Activated effector memory CD4-positive, alpha-beta T cell treated with Interleukin-2 at 50 U/mL for 16 hours (primary cell): Measurements from ENCODE around the gene PCDH10.

ENCODE experiments used
- DNase-seq: peaks from one replicate; pipeline ENCODE4 v3.0.0-alpha.2; 2020

The PCDH10 gene, protein sequence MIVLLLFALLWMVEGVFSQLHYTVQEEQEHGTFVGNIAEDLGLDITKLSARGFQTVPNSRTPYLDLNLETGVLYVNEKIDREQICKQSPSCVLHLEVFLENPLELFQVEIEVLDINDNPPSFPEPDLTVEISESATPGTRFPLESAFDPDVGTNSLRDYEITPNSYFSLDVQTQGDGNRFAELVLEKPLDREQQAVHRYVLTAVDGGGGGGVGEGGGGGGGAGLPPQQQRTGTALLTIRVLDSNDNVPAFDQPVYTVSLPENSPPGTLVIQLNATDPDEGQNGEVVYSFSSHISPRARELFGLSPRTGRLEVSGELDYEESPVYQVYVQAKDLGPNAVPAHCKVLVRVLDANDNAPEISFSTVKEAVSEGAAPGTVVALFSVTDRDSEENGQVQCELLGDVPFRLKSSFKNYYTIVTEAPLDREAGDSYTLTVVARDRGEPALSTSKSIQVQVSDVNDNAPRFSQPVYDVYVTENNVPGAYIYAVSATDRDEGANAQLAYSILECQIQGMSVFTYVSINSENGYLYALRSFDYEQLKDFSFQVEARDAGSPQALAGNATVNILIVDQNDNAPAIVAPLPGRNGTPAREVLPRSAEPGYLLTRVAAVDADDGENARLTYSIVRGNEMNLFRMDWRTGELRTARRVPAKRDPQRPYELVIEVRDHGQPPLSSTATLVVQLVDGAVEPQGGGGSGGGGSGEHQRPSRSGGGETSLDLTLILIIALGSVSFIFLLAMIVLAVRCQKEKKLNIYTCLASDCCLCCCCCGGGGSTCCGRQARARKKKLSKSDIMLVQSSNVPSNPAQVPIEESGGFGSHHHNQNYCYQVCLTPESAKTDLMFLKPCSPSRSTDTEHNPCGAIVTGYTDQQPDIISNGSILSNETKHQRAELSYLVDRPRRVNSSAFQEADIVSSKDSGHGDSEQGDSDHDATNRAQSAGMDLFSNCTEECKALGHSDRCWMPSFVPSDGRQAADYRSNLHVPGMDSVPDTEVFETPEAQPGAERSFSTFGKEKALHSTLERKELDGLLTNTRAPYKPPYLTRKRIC

DNA sequence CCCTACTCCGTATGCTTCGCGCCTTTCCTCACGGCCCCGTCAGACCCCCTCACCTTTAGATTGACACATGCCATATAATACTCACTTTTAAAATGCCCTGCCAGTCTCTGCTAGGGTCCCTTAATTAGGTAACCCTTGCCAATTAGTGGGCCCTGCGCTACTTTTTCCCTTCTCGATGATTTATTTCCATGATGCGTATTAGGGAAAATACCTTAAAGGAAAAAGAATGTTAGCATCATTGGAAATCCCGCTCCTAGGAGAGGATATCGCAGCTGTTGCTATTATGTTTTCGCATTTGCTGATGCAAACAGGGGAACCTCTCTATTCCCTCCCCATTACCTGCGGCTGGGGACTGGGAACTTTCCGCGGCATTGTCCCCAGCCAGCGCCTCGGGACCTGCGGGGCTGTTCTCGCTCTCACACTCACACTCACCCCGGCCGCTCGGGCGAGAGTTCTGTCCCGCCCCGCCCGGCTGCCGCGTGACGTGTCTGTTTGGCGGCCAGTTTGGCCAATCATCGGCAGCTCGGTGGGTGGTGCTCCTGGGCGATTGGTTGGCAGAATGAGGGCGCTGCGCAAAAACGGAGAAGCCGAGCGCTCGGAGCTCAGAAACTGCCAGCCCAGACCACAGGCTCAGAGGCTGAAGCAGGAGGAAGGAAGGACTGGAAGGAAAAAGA, at the start of gene PCDH10:
TSS of gene PCDH10 (plus strand) at position 605 of the 674 bp plus-strand sequence. CDS start 847 bp downstream, outside the sequence.
- DNase-seq = no peak

DNA sequence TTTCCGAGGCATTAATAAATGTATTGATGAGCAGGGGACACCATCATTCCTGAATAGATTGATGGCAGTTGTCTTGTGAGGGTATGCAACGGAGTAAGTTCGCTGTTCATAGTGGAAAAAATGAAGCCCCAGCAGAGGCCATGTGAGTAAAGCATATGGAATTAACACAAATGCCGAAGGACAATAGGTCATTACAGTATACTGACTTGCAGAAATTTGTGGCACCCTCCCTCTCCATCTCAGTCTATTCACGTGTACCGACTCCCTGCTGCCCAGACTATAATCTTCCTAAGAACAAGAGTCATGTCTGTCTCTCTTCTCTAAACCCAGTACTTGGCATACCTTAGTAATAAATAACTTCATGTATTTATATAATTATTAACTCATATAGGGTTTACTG, 47.1 kb upstream of the PCDH10 start:
- no peak for DNase-seq

DNA sequence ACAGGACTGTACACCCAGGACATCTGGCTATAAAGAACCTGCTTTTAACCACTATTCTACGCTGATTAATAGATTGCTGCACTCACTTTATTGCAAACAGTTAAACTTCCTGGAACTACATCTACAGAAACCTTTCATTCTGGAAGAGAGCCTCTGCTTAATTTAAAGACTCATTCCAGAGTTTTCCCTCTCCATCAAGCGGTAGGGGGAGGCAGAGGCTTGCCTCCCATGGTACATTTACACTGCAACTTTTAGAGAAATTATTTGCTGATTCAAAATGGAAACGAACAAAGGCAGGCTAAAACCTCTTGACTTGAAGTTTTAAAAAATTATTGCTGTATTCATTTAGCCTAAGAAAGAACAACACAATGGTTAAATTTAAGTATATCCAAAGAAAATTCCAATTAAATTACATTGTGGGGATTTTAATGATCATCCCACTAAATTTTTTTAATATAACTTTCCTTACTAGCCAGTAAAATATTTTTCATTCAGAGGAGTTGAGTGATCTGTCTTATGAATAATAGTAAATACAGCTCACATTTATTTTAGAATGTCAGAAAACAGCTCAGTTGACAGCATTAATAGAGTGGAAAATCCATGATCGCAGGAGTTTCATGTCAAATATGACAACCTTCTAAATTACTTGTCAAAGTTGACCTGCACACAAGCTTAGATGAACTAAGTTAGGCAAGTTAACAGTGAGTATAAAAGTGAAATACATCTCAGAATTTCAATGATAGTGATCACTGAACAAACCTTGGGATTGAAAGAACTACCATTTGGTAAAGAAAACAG, 46.3 kb upstream of the PCDH10 start:
- DNase-seq = no peak

DNA sequence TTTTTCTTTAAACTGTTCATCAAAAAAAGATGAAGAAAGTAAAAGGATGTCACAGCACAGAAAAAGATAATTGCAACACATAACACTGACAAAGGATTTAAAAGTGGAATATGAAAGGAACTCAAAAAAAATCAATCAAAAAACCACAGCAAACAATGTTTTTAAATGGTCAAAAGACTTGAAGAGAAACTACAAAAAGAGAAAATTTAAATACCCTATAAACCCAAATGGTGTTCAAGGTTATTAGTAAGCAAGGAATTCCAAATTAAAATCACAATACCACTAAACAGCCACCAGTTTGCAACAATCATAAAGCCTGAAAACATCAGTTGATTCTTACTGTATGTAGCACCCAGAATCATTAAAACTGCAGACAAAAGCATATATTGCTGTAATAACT, 36.5 kb upstream of the PCDH10 start:
- no peak for DNase-seq

DNA sequence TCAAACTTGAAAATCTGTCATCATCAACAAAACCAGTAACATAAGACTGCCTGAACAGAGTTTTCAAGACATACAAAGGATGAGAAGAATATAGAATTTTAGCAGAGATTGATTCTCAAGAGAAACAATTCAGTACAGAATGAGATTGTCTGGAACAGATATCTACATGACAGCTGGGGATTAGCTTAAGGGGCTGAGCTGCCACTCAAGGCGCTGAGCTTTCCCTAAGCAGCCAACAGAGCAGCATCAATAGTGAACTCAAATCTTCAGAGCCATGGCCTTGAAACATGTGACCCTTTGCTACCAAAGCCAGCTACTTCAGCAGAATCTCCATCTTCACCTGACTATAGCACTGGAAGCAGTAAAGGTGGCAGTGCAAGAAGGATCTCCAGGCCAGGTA, 24.3 kb upstream of the PCDH10 start:
- DNase-seq = no peak

DNA sequence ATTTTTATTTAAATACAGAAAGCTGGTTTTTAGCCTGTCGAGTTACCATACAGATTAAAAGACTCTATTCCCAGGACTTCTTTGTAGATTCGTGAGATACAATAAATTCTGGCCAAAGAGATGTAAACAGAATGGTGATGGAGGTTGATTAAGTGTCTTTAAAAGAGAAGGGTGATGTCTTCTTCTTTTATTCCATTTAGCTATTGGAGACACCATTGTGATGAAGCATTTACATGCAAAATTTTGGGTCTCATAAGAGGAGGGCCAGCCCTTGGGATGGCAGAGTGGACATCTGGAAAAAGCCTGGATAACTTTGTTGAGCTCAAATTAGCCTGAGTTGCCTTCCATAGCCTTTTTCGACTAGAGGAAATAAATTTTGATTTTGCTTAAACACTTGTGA, 21.6 kb upstream of the PCDH10 start:
- DNase-seq = no peak

DNA sequence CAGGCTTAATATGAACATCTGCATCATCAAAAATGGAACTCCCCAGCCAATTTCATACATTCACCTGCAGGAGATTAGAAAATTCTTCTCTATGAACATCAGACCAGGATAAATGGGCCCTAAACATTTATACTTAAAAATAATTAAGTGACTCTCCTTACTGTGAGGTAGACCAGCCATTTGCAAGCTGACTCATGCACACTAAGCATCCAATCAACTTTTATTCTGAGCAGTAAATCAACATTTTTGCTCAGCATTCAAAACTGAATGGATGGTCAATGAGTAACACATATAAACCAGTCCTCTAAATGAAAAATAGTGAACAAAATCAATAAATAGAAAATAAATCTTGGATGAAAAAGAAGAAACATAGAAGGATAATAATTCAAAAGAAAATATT, 19.9 kb upstream of the PCDH10 start:
- DNase-seq = no peak

DNA sequence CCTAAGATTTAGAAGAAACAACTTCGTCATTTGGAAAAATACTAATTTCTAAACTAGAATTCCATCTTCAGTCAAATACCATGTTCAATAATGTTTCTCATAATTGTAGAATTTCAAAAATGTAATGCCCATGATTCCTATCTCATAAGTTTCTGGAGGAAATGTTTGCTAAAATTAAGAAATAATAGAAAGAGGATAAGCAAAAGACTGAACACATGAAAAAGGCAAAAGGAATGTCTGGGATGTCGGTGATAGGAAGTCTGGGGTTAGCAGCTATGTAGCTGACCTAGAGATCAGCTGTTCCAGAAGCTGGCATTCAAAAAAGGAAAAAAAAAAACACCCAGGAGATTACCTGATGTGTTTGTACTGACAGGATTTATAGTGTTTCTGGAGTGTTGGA, 18.9 kb upstream of the PCDH10 start:
- DNase-seq = no peak

DNA sequence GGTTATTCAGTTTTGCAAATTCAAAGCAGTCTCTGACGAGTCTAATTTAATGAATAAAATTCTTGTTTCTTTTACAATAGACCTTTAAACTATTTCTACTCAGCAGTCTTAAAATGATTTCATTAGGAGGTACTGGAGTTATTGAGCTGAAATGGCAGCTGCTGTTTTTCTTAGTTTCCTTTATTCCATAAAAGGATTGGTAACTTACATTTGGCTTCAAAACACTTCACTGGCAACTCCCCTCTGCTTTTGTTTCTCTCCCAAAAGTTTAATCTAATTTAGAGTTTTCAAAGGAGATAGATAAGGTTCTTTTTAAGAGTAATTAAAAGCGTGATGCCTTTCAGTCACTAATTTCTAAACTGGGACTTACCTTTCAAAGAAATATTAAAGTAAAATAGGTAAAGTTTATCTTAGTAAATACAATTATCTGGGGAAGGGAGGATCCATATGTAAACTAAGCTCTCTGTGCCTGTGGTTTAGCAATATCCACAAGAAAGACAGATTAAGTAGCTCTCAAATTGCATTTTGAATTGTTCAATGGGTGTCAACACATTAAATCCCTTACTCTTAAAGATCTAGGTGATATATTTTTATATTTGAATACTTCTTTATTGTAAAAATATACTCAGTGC, 17.1 kb upstream of the PCDH10 start:
- DNase-seq = no peak

DNA sequence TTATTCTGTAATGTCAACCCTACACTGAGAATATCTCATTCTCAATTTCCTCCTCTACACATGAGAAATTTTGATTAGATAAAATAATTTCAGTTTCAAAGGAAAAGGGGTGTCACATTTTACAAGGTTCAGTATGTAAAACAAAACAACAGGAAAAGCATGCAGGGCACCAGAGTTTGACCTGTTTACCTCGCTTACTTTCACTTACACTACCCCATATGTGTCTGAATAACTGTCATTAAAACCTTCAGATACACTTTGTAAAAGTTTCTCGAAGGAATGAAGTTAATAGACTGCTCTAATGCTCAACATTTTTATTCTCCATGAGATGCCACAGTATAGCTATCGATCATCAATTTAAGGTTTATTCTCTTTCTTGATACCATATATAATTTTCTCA, 12.3 kb upstream of the PCDH10 start:
- DNase-seq = no peak

DNA sequence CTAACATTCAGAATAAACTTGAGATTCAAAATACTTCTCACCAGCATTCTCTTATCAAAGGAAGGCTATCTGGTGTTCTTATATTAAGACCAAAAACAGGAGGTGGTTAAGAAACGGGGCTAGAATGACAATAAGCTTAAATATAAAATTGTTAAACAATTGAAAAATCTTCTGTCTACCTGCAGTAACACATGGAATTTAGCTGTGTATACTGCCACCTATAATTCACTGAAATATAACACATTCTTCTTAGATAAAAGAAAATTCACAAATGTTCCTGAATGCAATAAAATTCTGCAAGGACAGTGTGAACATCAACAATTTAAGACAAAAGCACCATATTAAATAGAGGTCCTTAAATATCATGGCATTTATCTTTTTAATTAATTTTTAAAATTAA, 11.5 kb upstream of the PCDH10 start:
- no peak for DNase-seq

DNA sequence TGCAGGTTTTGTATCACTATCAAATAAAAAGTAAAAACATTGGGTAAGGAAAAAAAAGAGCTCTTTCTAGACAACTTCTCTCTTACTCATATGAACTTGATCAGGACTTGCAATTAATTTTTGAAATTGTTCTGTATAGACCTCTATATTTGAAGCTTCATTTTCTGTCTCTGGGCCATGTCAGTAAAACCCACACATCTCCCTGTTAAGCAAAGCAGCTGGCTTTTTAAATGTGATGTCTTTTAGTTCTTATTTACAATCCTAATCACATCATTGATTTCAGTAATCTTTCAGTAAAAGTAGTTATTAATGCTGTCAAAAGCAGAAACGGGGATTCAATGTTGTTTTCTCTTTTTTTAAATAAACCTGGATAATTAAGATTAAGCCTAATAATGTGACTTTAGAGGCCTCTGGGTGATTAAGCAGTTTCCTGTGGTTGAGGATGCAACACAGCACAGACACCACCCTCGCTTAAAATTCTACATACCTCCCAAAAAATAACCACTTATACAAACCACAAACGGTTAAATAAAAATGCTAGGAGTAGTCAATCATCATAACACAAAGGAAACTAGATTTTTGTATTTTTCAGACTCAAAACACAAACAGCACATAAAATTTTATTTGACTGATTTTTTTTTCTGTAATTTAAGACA, 5.2 kb upstream of the PCDH10 start:
- DNase-seq = no peak

DNA sequence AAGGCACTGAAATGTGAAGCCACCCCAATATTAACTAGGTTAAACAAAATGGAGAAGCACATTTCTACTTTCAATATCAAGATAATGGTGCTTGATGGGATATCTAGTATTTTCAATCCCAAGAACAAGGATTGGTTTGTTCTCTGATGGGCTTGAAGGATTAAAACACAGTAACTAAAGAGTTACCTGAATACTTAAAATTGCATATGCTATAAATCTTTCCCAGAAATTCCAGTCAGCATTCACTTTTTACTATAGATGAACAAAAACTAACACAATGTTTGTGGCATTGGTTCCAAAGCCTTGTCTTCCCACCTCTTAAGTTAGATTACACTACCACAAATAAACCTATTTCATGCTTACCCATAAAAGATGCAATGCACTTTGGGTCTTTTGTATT, 3.9 kb upstream of the PCDH10 start:
- DNase-seq = no peak

DNA sequence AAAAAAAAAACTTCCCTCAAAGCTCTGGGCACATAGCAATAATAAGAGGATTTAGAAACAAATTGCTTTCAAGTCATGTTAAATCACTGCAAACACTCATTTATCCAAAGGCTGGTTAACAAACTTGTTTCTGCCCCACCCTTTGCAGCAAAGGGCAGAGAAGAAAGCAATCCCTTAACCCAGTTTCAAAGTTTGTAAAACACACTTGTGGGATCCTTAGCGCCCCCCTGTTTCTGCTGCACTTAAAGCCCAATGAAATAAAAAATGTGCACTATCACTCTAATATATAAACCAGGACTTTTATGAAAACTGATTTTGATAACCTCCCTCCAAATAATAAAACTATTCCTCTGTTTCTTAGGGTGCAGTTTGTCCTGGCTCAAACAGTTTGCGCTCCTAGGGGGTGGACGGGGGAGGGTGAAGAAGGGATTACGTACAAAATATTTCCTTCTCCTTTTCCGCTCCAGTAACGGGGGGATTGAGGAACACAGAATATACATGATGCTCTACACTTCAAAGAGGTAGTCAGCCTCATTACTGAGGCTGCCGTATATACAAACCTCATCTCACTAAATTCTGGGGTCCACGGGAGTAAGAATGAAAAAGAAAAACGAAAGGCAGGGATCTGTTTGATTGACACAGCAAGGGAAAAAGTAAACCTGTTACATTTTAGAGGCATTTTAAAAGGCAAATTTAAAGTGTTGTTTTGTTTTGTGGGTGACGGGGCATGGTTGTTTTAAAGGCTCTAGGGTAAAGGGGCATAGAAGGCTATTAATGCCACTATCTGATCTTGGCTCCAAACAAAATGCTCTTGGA, 3.1 kb upstream of the PCDH10 start:
- no peak for DNase-seq

DNA sequence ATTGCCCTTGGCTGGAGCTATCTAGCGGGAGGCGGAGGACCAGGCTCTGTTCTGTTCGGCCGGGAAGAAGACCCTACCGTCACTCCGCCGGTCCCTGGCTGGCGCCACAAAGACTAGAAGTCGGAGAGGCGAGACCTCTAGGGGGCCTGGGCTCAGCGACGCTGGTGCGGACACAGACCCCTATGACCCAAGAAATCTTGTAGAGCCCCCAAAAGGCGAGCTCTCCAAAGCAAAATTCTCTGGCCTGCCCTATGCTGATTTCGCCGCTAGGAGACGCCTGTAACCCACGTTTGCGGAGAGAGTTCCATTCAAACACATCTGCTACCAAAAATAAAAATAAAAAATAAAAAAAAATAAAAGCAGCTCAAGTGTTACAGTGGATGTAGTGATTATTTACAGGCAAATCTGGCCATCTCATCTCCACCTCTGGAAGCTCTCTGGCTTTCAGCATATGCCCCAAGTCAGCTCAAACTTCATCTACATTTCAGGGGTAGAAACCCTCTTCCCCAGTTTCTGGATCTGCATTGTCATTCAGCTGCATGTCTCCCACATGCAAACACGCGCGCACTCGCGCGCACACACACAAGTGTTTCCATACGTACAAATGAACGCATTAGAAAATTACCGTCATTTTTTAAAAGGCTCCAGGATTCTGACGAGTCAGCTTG, 2.4 kb upstream of the PCDH10 start:
- no peak for DNase-seq

DNA sequence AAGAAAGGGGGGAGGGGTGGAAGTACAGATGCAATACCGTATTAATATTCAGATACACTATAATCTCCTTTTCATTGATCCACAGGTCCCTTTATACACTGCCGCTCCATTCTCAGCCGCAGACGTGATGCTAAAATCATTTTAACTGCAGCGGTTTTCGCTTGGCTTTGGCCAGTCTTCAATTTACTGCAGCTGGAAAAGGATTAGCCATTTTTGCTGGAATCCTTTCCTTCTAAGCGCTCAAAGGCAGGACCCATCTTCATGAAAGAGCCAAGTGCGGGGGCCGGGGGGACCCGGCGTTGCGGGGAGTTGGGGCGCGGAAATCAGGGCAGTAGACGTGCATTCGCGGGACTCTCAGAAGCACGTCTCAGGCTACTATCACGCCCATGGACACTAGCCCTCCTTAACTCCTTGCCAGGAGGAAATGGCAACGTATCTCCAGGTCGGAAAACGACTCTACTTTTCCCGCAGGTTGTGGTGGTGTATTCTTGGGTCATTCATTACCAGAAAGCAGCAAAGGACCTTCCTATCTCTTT, 1.7 kb upstream of the PCDH10 start:
- DNase-seq = no peak

DNA sequence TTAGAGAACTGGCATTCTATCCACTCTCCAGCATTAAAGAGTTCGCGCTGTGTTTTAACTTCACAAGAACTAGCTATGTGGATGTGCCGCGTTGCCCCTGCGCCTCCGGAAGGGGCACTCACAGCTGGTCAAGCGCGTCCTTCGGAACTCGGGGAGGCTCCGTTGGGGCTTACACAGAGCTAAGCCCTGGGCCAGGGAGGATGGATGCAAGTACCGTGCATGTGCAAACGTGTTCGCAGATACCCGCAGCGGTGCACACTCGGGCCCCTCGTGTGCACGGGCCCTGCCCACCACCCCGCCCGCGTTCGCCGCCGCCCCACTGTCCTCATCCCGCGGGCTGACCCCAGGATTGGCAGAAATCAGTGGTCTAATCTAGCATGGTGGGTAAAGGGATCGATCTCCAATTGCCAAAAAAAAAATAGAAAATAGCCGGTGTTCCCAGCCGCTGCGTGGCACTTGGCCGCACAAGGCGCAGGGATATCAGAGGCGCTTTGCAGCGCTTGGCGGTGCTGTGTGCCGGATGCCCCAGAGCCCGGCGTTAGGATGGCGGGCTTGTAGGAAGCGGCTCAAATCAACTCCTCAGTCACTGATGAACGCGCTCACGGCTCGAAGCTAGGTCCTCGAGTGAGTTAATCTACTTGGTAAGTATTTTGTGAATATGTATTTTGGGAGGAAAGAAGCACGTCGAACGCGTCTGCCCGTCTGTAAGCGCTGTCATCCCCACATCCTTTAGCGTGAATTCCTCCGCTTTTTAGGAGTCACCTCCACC, 989 bp upstream of the PCDH10 start:
- no peak for DNase-seq

DNA sequence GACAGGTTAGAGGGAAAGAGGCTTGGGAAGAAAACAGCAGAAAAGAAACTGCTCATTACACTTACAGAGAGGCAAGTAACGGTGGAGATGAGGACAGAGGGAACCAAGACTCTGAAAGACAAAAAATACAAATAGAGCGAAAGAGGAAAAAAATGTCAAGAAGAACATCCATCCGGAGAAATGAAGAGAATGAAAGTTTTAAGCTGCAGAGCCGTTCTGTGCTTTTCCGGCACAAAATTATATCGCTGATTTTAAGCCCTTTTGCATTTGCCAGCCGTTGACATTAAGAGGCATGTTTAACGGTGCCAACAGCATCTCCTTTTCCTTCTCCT, 236 bp downstream of the PCDH10 start:
- no peak for DNase-seq

DNA sequence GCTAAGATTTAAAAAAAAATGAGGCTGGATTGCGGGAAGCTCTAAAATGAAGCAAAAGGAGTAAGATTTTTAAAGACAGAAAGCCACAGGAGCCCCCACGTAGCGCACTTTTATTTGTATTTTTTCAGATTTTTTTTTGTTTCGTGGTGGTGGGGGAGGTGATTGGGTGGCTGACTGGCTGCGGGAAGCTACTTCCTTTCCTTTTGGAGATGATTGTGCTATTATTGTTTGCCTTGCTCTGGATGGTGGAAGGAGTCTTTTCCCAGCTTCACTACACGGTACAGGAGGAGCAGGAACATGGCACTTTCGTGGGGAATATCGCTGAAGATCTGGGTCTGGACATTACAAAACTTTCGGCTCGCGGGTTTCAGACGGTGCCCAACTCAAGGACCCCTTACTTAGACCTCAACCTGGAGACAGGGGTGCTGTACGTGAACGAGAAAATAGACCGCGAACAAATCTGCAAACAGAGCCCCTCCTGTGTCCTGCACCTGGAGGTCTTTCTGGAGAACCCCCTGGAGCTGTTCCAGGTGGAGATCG, 908 bp downstream of the PCDH10 start:
- DNase-seq = no peak
